HG02885 (cell line): ENCODE measurements around the gene CFAP46.
"Not testable (repeated sequence)": the region's sequence is repeated elsewhere in the genome, so short reads cannot be mapped to it uniquely, and the experiment has no call there.

Experiments used
- ATAC-seq: cut with Tn5 transposase; IDR thresholded peaks from one replicate; pipeline ENCODE4 v1.9.1; 2021; ENCODE audit warnings: mild to moderate bottlenecking; ENCODE audit not compliant: unreplicated experiment, poor library complexity

The CFAP46 gene

GRCh38 chr10:132904814-132905649, 37.3 kb downstream of the CFAP46 start:
- ATAC-seq: no peak

- ATAC-seq: no peak
Observed at GRCh38 chr10:132904181-132904813, 38.1 kb downstream of the CFAP46 start.

- ATAC-seq: not testable (repeated sequence)
Observed at GRCh38 chr10:132902656-132903575, 39.5 kb downstream of the CFAP46 start.

- no peak for ATAC-seq
Observed at GRCh38 chr10:132901351-132901750, 41.0 kb downstream of the CFAP46 start.

GRCh38 chr10:132900211-132900756, 42.1 kb downstream of the CFAP46 start:
- ATAC-seq: no peak

GRCh38 chr10:132899751-132900065, 42.7 kb downstream of the CFAP46 start:
- ATAC-seq: no peak

GRCh38 chr10:132899054-132899750, 43.2 kb downstream of the CFAP46 start:
- no peak for ATAC-seq

- no peak for ATAC-seq
Observed at GRCh38 chr10:132898391-132899053, 43.8 kb downstream of the CFAP46 start.

- no peak for ATAC-seq
Observed at GRCh38 chr10:132897516-132898381, 44.6 kb downstream of the CFAP46 start.

- not testable (repeated sequence) for ATAC-seq
Observed at GRCh38 chr10:132893786-132894185, 48.6 kb downstream of the CFAP46 start.

GRCh38 chr10:132893090-132893489, 49.3 kb downstream of the CFAP46 start:
- ATAC-seq: no peak

GRCh38 chr10:132892004-132892403, 50.4 kb downstream of the CFAP46 start:
- no peak for ATAC-seq

- no peak for ATAC-seq
Observed at GRCh38 chr10:132891368-132891767, 51.0 kb downstream of the CFAP46 start.

GRCh38 chr10:132890301-132890700, 52.1 kb downstream of the CFAP46 start:
- no peak for ATAC-seq

GRCh38 chr10:132889556-132889955, 52.8 kb downstream of the CFAP46 start:
- no peak for ATAC-seq

GRCh38 chr10:132888898-132889490, 53.4 kb downstream of the CFAP46 start:
- no peak for ATAC-seq

- ATAC-seq: not testable (repeated sequence)
Observed at GRCh38 chr10:132888446-132888845, 53.9 kb downstream of the CFAP46 start.
